ENCODE measurements around the gene REG3G.

The REG3G gene

DNA sequence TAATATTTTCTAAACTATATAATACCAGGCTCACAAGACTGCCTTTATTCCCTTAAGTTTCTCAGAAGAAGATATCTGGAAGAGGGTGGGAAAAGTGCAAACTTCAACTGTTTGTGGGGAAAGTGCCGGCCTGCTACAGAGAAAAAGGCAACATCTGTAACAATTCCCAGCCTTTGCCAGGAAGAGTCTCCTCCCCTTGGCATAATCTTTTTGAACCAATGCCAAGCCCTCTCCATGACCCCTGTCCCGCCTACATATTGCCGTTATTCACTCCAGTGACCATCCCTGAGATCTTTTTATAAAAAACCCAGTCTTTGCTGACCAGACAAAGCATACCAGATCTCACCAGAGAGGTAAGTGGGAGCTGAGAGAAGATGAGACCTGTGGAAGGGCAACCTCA lies at the start of gene REG3G:
TSS of gene REG3G (plus strand) at position 282 of the 400 bp plus-strand sequence. CDS start 392 bp downstream, outside the sequence.
- DNase-seq (ENCODE audit: low read depth): no peak

DNA sequence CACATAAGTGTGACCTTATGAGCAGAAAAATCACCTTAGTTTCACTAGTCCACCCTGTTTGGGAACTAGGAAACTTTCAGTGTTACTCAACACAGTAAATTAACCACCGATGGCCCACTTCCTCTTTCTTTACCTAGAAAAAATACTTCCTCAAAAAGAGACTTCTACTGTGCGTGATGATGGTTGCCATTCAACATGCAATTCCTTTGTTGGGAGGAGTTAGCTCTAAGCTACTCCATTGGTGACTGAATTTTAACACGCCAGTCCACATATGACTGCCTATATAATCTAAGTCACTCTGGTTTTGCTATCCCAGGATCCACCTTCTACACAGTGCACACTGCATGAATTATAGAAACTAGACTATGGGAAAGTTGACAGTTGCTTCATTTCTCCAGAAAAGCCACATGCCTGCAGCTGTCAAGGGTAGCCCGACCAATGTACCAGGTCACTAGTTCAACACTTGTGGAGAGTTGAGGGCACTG lies 47.8 kb upstream of the REG3G start:
- no peak for DNase-seq (ENCODE audit: low read depth)

DNA sequence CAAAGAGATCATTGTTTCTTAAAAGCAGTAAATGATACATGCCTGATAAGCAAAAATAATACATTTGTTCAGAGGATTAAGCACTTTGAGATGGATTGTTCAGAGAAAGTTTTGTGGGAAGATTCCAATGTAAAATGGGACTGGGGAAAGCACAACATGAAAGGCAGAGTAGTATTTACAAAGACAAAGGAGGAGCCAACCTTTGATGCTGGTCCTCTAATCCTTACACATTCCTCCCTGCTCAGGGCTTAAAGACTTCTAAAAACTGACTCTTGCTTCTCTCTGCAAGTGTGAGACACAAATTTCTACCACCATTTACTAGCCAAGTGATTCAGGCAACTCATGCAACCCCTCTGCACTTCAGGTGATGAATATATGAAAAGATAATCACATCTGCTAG lies 47.2 kb upstream of the REG3G start:
- DNase-seq (ENCODE audit: low read depth): no peak

DNA sequence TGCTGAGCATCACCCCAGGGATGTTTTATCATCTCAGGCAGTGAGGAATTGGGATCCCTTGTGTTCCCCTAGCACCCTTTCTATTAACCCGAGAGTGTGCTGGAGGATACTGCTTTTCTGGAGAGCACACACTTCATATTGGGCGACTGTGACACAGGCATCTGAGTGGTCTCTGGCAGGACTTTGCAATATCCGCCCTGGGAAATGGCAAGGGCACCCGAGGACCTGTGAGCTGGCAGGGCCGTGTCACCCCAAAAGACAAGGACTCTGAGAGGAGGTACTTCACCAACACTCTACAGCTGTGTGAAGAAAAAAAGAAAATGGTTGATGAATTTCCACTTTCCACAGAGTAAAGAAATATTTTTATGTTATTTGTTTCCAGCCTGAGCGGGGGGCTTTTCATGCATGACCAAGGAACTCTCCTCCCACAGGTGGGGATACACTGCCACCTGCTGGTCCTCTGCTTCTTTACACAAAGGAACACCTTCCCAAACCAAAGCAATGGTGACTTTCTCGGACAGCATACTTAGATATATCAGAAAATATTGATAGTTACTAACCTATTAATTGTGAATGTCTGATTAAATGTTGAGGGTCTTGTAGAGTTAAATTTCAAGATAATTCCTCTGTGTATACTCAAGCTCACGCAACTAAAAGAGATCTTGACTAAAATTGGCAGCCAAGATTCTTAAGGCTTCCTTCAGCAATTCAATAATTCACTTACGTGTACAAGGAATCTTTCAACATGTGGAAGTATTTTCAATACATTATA lies 45.9 kb upstream of the REG3G start:
- DNase-seq (ENCODE audit: low read depth): no peak

DNA sequence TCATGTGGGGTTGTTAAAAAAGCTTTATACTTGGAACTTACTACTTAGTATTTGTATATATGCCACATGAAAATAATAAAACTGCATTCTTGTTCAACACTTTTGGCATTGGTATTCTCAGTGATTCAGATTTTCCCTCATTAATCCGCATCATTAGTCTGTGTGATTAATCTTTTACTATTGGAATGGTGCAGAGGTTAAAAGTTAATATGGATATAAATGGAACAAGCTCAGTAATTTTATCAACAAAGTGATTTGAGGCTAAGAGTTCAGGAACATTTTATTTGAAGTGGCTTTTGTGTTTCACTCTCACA lies 45.4 kb upstream of the REG3G start:
- DNase-seq (ENCODE audit: low read depth): no peak

DNA sequence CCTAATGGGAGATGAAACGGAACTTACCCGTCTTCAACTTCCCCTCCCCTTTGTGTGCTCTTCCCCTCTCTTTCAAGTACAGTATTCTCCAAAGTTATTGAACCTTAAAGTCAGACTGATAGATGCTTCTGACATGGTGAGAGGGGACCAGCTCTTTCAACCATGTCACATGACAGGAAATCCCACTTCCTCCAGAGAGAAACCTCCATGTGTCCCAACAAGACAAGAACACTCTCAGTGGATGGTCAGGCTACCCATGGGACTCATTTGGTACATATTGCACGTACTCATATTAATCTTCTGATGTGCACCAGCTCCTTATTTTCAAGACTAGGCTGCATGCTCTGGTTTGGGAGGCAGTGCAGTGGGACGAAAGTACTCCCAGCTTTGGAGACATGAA lies 44.6 kb upstream of the REG3G start:
- DNase-seq (ENCODE audit: low read depth): no peak

DNA sequence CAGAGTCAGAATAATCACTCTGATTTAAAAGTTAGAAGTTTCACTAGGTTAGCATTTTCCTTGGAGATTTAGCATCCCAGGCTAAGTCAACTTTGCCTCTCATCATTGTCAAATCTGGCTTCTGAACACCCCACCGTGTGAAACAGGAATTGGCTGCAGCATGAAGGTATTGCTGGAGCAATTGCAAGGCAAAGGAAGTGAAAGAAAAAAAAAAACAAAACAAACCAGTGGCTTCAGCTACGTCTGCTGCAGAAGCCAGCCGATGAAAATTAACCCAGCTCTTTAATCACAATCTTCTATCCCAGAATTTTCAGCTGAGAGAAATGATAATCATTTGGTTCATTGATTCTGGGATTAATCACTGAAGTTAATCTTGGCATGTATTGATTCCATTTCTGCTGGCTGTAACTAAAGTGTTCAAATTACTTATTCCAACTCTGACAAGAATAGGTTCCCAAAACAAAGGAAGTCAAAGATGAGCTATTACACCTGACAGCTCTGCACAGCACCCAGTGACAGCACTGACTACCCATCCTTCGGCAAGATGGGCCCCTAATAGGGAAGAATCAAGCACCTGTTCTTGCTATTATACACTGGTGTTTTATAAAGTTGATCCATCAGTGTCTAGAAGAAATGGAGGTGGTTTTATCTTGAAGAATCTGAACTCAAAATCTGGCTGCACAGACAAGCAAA lies 42.7 kb upstream of the REG3G start:
- DNase-seq (ENCODE audit: low read depth): no peak

DNA sequence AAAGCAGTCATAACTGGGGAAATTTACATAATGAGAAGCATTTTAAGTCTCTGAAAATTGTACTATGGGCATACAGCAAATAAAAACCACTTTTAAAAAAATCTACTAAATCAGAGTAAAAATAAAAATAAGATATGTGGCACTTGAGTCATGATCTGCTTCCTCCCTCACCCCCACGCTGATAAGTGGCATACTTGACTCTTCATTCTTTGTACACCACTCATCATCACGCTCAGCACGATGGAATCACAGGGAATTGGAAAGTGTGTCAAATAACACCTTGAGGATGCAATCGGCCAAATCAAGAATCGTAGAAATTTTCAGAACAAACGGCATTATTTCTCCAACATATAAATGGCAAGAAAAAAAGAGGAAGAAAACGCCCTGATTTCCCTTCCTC lies 41.1 kb upstream of the REG3G start:
- no peak for DNase-seq (ENCODE audit: low read depth)

DNA sequence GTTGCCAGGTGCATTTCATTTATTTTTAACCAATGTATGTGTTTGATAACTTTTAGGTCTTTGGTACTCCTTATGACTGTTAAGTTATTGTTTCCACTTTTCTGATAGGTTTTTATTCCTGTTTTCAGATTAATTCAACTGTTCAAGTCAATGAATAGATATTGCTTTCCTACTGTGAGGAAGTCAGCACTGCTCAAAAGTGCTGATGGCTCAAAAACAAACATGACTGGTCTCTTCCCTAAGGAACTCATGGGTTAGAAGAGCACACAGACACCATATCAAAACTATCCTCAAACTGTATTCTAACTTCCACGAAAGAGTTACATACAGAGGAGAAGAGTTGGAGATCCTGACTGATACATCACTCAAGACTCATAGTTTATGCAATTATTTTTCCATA lies 39.9 kb upstream of the REG3G start:
- DNase-seq (ENCODE audit: low read depth): no peak

DNA sequence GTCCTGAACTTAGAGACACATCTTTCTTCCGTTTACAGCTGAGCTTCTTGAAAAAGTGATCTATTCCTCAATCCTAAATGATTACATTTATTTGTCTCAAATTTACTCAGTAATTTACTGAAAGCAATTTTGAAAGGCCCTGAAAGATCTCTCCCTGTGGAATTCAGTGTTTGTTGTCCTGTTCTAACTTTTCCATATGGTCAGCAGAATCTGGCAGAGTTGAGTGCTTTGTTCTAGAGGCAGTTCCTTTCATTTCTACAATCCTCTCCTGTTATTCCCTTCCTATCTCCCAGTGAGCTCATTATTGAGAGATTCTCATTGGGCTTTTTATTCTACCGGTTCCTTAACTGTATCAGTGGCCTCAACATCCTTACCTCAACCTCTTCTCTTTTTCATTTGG lies 36.5 kb upstream of the REG3G start:
- no peak for DNase-seq (ENCODE audit: low read depth)

DNA sequence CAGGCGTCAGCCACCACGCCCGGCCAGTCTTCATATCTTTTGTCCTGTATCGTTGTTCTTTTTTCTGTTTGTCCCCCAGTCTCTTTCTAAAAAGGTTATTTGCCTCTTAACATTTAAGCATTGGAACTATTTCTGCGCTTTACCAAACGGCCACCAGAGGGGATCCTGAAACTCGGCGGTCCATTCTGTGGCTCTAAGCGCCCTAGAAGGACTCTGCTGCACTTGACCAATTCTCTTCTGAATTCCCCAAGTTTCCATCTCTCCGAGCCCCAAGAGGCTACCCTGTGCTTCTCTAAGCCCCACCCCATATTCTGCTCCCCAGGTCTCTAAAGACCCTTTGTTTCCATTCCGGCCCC lies 33.1 kb upstream of the REG3G start:
- DNase-seq (ENCODE audit: low read depth): no peak

DNA sequence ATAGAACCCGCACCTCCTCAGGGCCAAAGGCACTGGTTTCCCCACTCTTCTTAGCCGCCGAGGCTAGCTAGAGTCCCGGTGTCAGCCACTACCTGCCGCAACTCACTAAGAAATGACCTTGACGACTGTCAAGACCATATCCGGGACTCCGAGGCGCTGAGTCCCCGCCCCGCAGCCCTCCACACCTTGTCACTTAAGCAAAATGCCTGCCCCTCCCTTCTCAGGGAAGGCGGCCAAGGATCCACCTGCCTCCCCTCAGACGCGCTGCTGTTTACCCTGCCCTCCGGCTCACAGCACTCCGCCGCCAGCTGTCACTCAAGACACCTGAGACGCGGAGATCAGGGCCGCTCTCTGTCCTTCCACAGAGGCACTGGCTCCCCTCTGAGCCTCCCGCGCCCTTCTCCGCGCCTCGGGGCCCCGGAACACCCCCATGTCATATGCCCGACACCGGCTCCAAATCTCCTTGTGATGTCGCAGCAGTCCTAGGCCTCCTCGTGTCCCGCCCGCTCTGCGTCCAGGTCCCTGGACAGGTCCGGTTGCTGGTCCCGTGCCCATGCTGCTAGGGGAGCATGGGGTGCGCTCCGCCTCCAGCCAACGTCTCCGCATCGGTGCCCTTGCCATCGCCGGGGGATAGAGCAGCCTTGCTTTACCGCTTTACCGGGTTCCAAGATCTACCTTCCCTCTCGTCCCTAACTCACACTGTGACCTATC lies 32.5 kb upstream of the REG3G start:
- DNase-seq (ENCODE audit: low read depth): no peak

DNA sequence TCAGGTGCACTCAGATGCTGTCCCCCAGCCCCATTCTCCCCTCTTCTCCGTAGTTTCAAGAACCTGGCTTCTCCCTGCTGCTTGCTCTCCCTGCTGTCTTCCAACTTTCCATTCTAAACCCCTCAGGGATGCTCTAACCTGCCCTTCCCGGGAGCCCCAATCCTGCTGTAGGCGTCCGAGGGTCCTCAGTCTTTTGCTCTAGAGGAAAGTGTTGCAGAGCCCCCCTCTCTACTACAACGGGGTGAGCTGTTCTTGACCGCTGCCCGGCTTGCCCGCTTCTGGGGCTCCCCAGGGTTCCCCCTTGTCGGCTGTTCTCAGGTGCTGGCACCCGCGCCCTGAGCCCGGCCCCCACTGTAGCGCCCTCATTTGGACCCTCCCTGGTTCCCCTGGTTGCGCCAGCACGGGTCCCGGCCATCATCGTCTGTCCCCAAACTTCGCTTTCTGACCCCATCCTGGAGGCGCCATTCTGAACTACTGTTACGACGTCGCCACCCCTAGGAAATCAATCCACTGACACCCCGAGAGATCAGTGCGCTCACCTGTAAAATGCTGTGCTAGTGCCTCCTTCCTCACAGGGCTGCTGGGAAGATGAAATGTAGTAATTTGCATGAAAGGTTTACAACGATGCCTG lies 31.9 kb upstream of the REG3G start:
- no peak for DNase-seq (ENCODE audit: low read depth)

DNA sequence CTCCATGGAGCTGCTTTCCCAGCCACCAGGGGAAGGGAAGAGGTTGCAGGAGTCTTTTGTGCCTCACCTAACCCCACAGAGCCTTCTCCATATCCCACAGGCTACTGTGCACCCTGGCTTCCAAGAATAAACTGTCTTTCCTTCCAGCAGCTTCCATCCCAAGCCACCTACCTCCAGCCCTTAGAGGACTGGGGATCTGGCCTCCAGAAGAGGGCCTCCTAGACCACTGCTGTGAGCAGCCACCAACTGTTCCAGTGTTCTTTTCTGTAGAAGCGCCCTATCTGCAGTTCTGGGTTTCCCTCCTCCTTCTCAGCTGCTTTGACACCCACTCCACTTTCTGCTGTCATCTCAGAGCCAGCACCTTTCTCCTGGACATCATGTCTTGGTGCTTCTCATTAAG lies 30.7 kb upstream of the REG3G start:
- DNase-seq (ENCODE audit: low read depth): no peak

DNA sequence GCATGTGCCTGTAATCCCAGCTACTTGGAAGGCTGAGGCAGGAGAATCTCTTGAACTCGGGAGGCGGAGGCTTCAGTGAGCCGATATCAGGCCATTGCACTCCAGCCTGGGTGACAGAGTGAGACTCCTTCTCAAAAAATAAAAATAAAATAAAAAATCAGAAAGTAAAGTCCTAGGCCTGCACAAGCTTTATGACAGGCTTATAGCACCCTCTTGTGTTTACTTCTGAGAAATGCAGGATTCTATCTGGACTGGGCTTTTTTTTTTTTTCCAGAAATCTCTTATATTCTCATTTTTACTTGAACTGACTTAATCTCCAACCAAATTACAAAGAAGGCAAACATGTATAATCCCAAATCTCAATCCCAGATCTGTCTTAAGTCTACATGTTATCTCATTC lies 26.1 kb upstream of the REG3G start:
- DNase-seq (ENCODE audit: low read depth): no peak

DNA sequence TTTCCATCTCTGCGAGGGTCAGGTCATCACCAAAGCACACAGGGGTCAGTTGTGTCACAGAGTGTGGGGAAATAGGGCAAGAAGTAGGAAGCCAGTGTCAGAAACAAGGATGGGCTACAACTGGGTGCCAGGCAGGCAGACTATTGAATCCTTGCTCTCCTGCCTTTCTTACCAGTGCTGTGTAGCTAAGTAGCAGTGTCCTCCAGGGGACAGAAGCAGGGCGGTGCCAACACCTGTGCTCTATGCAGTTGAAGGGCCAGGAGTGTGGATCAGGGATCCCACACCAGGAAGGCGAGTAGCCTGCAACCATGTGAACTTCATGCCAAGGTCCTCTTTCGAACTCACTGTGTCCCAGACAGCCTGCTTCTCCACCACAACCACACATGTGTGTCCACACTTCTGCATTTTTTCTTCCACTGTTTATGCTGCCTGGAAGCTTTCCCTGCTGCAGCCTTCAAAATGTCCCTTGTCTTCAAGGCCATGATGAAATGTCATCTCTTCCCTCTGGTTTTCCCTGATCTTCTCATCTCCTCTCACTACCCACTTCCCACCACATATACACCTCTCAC lies 25.4 kb upstream of the REG3G start:
- no peak for DNase-seq (ENCODE audit: low read depth)

DNA sequence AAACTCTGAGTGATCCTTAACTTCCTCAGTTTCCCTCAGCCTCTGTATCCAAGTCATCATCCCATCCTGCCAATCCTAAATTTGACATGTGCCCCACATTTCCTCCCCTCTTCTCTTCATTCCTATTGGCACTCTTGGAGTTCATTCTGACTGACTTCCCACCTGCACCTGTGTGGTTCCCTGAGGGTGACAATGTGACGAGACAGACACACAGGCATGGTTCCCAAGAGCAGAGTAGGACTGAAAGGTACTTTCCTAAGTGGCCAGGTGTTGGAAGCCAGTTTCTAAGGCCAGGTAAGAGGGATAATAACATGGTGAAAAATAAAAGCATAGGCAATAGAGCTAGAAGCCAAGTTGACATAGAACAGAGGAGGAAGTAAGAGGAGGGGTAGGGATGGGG lies 24.2 kb upstream of the REG3G start:
- DNase-seq (ENCODE audit: low read depth): no peak

DNA sequence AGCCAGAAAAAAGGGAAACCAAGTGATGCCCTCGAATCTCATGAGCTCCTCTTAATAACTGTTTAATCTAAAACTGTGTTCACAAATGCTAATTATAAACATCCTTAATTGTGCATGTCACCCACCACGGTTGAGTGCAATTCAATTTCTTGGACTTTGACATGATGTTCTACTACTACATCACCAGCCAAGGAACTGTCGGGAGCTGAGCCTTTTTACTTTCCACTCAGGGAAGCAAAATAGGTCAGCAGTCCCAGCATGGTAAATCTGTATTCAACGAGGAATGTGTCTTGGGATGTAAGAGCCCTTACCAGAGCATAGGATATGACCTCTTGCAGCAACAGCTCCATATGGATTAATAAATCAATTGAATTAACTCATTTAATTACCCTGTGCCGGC lies 20.8 kb upstream of the REG3G start:
- no peak for DNase-seq (ENCODE audit: low read depth)

DNA sequence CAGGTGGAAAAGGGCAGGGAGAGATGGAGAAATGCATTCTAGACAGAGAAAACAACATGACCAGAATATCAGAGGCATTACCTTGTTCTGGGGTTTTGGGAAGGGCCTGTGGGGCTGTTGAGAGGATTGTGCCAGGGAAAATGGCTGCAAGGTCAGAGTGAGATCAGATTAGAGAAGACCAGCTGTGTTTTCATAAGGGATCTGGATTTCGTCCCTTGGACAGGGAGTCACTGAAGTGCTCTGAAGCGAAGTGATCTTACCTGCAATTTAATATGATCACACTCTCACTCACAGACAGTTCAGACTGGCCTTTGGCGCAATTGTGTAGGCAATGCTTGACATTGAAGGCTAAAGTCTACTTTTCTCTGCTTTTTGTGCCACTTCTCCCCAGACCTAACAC lies 20.3 kb upstream of the REG3G start:
- DNase-seq (ENCODE audit: low read depth): no peak

DNA sequence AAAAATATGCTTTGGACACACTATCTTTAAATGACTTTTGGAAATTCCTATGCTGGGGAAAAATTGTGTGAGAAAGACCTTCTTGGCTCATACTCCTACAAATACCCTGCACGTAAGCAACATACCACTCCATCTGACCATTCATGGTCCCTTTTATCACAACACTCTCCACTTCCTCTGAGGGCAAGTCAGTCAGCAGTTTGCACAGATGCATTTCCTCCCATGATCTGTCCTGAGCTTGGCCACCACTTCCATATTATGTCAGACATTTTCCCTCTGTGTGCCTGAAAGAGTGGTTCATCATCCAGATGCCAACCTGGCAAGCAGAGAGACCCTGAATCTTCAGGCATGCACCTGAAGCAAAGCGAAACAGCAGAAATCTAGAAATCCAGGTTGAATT lies 16.1 kb upstream of the REG3G start:
- no peak for DNase-seq (ENCODE audit: low read depth)

DNA sequence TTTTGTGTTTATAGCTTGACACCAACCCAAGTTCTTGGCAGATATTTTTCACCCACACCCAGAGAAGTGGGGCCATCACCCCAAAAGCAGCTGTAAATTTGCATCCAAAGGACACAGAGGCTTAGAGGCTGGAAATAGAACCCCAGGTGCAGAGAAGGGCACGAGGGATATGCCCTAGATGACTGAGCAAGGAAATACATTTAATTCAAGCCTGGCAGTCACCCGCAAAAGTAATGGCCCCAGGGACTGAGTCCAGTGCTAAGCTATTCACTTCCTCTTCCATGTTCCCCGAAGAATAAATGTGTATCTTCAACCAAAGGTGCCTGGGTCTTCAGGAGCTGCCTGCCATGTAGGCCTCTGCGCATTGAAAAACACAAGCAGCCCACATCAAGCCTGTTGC lies 14.0 kb upstream of the REG3G start:
- no peak for DNase-seq (ENCODE audit: low read depth)

DNA sequence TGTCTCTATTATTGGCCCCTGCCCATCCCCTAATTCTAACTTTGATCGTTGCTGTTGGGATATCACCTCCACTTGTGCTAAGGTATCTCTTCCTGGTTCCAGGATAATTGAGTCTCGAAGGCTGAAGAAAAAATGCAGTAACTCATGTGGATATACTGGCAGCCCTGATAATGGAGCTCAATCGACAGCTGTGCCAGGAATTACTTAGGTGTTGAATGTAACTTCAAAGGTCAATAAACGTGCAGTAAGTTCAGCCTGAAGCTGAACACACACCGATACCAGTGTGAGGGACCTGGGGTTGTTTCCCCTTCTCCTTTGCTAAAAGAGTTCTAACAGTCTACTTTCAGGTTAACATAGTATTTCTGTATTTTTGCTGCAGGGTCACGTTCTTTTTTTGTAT lies 11.9 kb upstream of the REG3G start:
- DNase-seq (ENCODE audit: low read depth): no peak

DNA sequence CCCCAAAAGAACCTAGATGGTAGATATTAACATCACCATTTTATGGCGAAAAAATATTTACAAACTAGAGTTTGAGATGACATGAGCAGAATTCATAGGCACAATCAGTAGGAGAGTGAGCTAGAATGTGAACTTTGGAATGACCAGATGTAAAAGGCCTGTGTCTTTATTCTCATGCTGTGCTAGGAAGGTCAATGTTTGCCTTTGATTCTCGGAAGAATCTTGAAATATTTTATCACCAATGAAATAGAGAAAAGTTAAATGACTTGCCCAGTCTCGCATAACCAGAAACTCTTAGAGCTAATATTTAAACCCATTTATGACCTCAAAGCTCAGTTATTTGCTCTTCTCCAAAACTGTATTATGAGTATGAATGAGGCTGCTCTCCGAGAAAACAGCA lies 9.2 kb upstream of the REG3G start:
- no peak for DNase-seq (ENCODE audit: low read depth)
